Uterus (tissue), 2 donors: ENCODE results near the gene CCNA1.

Source experiments
- CTCF ChIP-seq, 4 experiments: fragments of 200-600 bp in 2 of 4; fragments of 450-650 bp in 2 of 4; sonication (generic) in 2 of 4; IDR thresholded peaks; one replicate each; pipeline ENCODE4 v1.5.1; 2016 to 2019; ENCODE audit warnings: antibody characterized with exemption in 4 of 4, mild to moderate bottlenecking in 2 of 4, moderate library complexity in 1 of 4
- POLR2A ChIP-seq, 2 donors: fragments of 450-650 bp; IDR thresholded peaks; one replicate each; pipeline ENCODE4 v1.6.1; 2016; ENCODE audit warnings: antibody characterized with exemption in 2 of 2, mild to moderate bottlenecking in 1 of 2, moderate library complexity in 1 of 2

GRCh38 chr13:36450534-36450933 is 18.2 kb downstream of the CCNA1 start:
- TF ChIP-seq POLR2A (IDR thresholded peaks at IDR 0.05) (no peak), CTCF (IDR thresholded peaks at IDR 0.05) (no peak)
